ENCODE data around the gene HSD17B11.
A peak's percentile ranks its signal among the peaks of the same experiment; 100 is the strongest.
"Not testable (repeated sequence)": the region's sequence is repeated elsewhere in the genome, so short reads cannot be mapped to it uniquely, and the experiment has no call there.

The HSD17B11 gene

DNA sequence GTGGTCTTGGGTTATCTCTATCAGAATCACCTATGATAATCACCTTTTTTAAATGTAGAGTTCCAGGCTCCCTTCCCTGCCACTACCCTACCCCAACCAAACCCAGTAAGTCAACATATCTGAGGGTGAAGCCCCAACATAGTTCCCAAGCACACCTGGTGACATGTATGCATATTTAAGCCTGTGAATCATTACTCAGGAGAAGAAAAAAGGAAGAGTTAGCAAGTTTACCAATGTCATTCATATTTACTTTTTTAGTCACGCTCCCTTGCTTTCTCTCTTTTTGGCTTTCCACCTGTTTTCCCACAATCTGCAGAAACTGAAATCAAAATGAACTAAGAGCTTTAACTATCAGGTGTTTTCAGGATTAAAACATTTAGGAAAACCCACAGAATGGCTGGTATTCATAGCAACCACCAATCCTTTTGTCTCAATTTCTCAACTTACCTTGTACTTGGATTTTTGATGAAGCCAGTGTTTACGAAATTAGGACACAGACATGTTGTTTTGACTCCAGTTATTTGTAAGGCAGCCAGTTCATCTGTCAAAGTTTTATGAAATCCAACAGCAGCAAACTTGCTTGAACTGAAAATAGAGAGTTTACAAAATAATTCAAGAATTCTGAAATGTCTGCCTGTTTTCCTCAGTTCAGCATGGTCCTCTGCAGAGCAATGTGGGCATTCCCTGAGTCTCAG is 34.0 kb downstream of the HSD17B11 start:
- DNase-seq, result no peak

- DNase-seq, result no peak
These were observed 36.6 kb downstream of the HSD17B11 start for GRCh38 chr4:87354168-87355102.

- peak; percentile 50 for DNase-seq
These were observed 37.4 kb downstream of the HSD17B11 start for GRCh38 chr4:87353592-87353991.

DNA sequence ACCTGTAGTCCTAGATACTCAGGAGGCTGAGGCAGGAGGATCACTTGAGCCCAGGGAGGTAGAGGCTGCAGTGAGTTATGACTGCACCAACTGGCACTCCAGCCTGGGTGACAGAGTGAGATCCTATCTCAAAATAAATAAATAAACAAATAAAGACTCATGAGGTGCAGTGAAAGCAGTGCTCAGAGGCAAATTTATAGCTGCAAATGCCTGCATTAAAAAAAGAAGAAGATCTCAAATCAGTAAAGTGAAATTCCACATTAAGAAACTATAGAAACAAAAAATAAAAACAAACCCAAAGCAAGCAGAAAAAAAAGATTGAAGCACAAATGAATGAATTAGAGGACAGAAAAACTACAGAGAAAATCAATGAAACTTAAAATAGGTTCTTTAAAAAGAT is 45.8 kb downstream of the HSD17B11 start:
- DNase-seq, result no peak

DNA sequence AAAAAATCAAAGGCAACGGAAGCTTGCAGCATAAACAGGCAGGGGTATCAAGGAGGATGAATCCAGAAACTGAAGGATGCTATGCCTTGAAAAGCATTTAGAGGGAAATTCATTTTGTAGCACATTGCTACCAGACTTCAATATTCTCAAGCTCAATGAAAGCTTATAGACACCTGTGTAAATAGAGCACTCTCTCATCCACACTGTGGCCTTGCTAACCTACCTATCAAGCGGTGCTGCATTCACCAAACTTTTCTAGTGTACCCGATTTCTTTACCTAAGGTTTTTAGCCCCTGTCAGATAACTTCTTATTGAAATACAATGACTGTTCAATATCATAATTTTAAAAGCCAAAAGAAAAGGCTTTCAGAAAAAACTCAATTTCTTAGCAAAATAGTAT is 48.1 kb downstream of the HSD17B11 start:
- DNase-seq, result no peak

DNA sequence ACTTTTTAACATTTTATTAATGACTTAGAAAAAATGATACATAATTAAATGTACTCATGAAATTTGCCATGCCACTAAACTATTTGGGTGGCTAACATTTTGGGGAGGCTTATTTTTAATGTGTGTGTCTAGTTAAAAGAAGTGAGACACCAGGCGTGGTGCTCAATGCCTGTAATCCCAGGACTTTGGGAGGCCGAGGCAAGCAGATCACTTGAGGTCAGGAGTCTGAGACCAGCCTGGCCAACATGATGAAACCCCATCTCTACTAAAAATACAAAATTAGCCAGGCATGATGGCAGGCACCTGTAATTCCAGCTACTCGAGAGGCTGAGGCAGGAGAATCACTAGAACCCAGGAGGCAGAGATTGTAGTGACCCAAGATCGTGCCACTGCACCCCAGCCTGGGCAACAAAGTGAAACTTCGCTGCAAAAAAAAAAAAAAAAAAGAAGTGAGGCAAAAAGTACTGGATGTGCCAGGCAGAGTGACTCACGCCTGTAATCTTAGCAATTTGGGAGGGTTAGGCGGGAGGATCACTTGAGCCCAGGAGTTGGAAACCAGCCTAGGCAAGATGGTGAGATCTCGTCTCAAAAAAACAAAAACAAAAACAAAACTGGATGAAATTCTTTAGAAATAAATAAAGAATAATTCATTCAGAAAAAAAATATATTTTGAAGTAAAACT is 48.9 kb downstream of the HSD17B11 start:
- not testable (repeated sequence) for DNase-seq

- DNase-seq, result no peak
These were observed 51.5 kb downstream of the HSD17B11 start for GRCh38 chr4:87339440-87339839.

DNA sequence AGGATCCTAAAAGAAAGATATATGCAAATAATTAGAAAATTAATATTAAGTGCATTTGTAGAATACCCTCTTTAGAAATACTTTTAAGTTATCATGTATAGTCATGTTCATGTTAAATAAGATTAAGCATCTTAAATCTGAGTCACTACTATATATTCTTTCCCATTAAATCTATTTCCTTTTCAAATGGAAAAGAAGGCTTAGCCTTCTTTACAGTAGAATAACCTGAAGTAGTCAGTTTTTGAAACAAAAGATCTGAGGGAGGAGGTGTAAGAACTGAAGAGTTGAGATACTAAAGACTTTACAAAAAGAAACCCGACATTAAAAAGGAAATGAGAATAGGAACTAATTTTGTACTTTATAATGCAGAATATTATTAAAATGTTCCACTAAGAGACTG is 53.6 kb downstream of the HSD17B11 start:
- DNase-seq, result no peak

- DNase-seq, result no peak
These were observed 57.7 kb downstream of the HSD17B11 start for GRCh38 chr4:87333267-87333666.

- DNase-seq, result no peak
These were observed 60.2 kb downstream of the HSD17B11 start for GRCh38 chr4:87330761-87331160.

GRCh38 chr4:87327136-87327535 is 63.9 kb downstream of the HSD17B11 start:
- no peak for DNase-seq

- DNase-seq, result no peak
These were observed 64.5 kb downstream of the HSD17B11 start for GRCh38 chr4:87326460-87326859.

DNA sequence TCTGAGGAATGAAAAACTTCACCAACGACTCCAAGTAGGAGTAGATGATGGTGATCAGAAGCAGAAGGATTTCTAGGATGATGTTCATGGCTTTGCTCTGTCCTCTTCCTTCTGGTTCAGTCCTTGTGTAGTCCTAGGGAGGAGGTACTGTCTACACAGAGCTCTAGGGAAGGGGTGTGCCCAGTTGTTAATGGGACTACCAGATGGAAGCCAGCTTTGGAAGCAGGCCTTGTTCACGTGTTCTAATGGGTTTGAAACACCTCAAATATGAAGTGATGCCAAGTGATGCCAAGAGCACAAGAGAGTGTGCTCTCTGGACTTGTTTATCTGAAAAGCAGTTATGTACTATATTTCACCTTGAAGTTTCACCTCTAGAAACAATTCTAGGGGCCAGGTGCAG is 68.2 kb downstream of the HSD17B11 start, which contains the start of gene HSD17B13:
TSS of gene HSD17B13 (minus strand) at position 129 of the 400 bp plus-strand sequence. CDS start at position 88, 41 bp downstream.
- no peak for DNase-seq

GRCh38 chr4:87321888-87322287 is 69.1 kb downstream of the HSD17B11 start:
- no peak for DNase-seq

DNA sequence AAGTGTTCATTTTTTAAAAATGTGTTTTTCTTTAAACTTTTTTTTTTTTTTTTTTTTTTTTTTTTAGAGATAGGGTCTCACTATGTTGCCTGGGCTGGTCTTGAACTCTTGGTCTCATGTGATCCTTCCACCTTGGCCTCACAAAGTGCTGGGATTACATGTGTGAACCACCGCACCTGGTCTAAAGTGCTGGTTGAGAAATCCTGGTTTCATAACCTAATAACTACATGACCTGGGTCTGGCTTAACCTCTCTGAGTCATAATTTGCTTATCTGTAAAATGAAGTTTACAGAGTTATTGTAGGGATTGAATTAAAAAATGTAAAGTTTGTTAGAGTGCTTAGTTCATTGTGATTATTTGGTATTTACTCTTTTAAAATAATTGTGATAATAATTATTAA is 73.5 kb downstream of the HSD17B11 start:
- DNase-seq, result no peak

GRCh38 chr4:87316961-87317360 is 74.0 kb downstream of the HSD17B11 start:
- no peak for DNase-seq

DNA sequence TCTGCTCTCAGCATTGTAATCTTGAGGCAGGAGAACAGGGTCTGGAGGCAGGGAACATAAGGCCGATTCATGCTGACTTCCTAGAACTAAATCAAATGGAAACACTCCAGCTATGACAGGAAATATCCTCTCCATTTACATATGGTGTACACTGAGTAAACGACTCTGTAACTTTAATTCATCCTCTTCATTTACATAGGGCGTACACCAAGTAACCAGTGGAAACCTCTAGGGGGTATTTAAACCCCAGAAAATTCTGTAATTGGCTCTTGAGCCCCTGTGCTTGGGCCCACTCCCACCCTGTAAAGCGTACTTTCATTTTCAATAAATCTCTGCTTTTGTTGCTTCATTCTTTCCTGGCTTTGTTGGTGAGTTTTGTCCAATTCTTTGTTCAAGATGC is 76.0 kb downstream of the HSD17B11 start:
- DNase-seq, result not testable (repeated sequence)

DNA sequence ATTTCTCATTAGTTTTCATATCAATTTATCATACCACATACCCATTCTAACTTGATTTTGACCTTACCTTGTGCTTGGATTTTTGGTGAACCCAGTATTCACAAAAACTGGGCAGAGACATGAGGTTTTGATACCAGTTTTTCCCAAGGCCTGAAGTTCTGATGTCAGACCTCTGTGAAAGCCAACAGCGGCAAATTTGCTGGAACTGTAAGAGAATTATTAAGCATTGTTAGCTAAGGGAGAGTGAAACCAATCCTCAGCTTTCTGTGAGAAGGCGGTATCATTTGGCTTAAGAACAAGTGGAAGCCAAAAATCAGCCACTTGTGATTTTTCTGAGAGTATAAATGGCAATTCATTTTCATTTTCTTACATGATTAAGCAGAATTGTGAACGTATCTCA is 77.2 kb downstream of the HSD17B11 start:
- no peak for DNase-seq

GRCh38 chr4:87311684-87312083 is 79.3 kb downstream of the HSD17B11 start:
- DNase-seq, result no peak

- DNase-seq, result no peak
These were observed 80.2 kb downstream of the HSD17B11 start for GRCh38 chr4:87310691-87311335.

DNA sequence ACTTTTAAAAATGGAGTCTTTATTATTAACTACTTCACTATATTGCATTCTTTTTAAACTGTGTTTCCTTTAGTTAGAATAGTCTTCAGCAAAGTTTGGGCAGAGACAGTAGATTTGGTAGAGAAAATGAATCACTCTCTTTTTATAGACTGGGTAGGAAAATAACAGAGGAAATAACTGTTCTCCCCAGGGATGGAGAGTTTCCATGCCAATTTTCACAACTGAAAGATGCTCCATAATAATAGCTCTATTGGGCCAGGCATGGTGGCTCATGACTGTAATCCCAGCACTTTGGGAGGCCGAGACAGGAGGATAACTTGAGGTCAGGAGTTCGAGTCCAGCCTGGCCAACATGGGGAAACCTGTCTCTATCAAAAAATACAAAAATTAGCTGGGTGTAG is 81.4 kb downstream of the HSD17B11 start:
- no peak for DNase-seq

DNA sequence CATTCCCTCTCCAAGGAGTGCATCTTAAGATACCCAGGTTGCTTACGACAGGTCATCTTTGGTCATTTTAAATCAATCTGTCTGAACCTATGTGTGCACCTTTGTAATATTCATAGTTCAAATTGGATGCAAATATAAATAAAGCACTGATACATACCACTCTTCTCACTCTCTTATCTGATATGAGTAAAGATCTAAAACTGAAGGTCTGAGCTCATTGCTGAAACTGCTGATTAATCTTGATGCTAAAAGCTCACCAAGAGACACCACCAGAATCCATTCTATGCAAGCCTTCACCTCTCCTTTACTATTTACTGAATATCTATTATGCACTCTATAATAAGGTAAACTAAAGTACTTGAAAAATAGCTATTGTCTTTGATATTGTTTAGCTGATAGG is 84.9 kb downstream of the HSD17B11 start:
- DNase-seq, result no peak

DNA sequence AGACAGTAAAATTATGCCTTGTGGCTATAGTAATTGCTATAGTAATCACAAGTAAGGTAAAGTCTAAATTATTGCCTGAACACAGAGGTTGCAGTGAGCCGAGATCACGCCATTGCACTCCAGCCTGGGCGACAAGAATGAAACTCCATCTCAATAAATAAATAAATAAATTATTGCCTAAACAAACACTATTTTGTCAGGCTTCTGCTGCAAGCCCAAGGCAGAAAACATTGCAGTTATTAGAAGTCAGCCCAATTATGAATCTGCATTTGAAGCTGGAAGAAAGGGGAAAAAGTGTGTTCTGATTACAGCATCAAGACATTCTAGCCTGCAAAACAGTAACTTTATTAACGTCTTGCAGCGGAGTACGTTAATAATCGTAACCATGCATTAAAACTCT is 85.4 kb downstream of the HSD17B11 start:
- no peak for DNase-seq

All from activated T-cell treated with anti-CD3 and anti-CD28 coated beads, Interleukin-2, amount 50 U/mL, for 1 hour (primary cell).